Right lobe of liver (tissue), 6 donors: ENCODE data around the gene FAM229A. TPM values are rescaled to one million over a fixed set of nuclear protein-coding genes. Genes with fewer than 3 reads are reported as not detected.

ENCODE experiments used
- ATAC-seq, 4 donors: fragments of 200-7000 bp; cut with Tn5 transposase; one replicate each; pipeline ENCODE4 v1.9.1; 2020; ENCODE audit warnings: mild to moderate bottlenecking in 4 of 4, moderate library complexity in 4 of 4
- DNase-seq, 3 donors: peaks; one replicate each; pipeline ENCODE4 v3.0.0-alpha.2; 2020
- H3K27ac ChIP-seq, 3 donors: fragments of 200-600 bp; one replicate each; pipeline ENCODE4 v1.8.0; 2022
- H3K27me3 ChIP-seq, 2 donors: fragments of 200-600 bp; one replicate each; pipeline ENCODE4 v1.8.0; 2022
- H3K36me3 ChIP-seq, 4 donors: fragments of 200-600 bp; sonication (generic) in 1 of 4; one replicate each; pipeline versions ENCODE4 v1.5.1 to v1.8.0; 2017 to 2022; ENCODE audit warnings: control low read depth in 1 of 4
- H3K4me1 ChIP-seq, 4 donors: fragments of 200-600 bp; sonication (generic) in 1 of 4; one replicate each; pipeline versions ENCODE4 v1.5.1 to v1.8.0; 2017 to 2022; ENCODE audit warnings: control low read depth in 1 of 4
- H3K4me3 ChIP-seq, 3 donors: fragments of 200-600 bp; one replicate each; pipeline ENCODE4 v1.8.0; 2022
- H3K9me3 ChIP-seq, 4 donors: fragments of 200-600 bp; sonication (generic) in 1 of 4; one replicate each; pipeline versions ENCODE4 v1.5.1 to v1.8.0; 2017 to 2022; ENCODE audit warnings: control low read depth in 1 of 4
- POLR2A ChIP-seq: fragments of 450-650 bp; IDR thresholded peaks from one replicate; pipeline ENCODE4 v1.6.1; 2017; ENCODE audit warnings: antibody characterized with exemption, mild to moderate bottlenecking
- WGBS: methylation state at CpG from one replicate; pipeline ENCODE4 v1.1.6; 2018; ENCODE audit warnings: low coverage, low lambda C conversion rate; ENCODE audit not compliant: insufficient coverage; ENCODE audit errors: missing lambda C conversion rate; 5-methylcytosine and 5-hydroxymethylcytosine counted together
- intact Hi-C, 2 donors: fragments of 100-400 bp; cut with DNase I; formaldehyde crosslinking; loops; one replicate each; pipeline versions ENCODE4 v1.11.2 to v1.14.1; 2022
- total RNA-seq, 6 experiments: library from RNA; depleted of rRNA in 2 of 6; stranded (reverse); fragments of >200 nt in 2 of 6; fragmentation: NEBNext Ultra II Directional in 3 of 6; extraction: Animal tissue kit (Norgen Biotek cat#: 25700) in 3 of 6; gene quantifications; one replicate each; pipeline versions ENCODE4 v1.1.0 to v1.2.4, GENCODE V29; 2016 to 2023
- TF ChIP-seq, protein P1 (sequence below), 4 donors: fragments of 200-600 bp in 3 of 4; fragments of 450-650 bp in 1 of 4; IDR thresholded peaks; one replicate each; pipeline versions ENCODE4 v1.5.1 to v1.8.0; 2016 to 2022; ENCODE audit warnings: antibody characterized with exemption in 4 of 4, mild to moderate bottlenecking in 2 of 4
- donor health status: DM: no; HTN: yes; CAD: no.
- donor health status: DM: no; HTN: no; CAD: no.
- donor health status: DM: no; HTN: no; CAD: no.
- donor health status: DM: no; HTN: yes; CAD: no.
- donor health status: DM: no; HTN: yes; CAD: no.

Gene FAM229A
- total RNA-seq, 6 experiments from 2014 or later = 1.3 to 7.8 (median 5.3) TPM

GRCh38 chr1:32327204-32327603, 35.1 kb downstream of the FAM229A start:
- DNase-seq = no peak
- Histone ChIP-seq H3K4me3 (no peak overlapping the region), H3K27me3 (no peaks in the 10 kb centered on the region), H3K4me1 (peaks cover 0 to 8% (median 3%) of the 10 kb centered on the region in 4 donors), H3K27ac (no peak overlapping the region), H3K36me3 (peaks cover 0 to 60% (median 27%) of the 10 kb centered on the region in 4 donors), H3K9me3 (no peaks in the 10 kb centered on the region)
- TF ChIP-seq, protein P1, sequence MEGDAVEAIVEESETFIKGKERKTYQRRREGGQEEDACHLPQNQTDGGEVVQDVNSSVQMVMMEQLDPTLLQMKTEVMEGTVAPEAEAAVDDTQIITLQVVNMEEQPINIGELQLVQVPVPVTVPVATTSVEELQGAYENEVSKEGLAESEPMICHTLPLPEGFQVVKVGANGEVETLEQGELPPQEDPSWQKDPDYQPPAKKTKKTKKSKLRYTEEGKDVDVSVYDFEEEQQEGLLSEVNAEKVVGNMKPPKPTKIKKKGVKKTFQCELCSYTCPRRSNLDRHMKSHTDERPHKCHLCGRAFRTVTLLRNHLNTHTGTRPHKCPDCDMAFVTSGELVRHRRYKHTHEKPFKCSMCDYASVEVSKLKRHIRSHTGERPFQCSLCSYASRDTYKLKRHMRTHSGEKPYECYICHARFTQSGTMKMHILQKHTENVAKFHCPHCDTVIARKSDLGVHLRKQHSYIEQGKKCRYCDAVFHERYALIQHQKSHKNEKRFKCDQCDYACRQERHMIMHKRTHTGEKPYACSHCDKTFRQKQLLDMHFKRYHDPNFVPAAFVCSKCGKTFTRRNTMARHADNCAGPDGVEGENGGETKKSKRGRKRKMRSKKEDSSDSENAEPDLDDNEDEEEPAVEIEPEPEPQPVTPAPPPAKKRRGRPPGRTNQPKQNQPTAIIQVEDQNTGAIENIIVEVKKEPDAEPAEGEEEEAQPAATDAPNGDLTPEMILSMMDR (IDR thresholded peaks at IDR 0.05) = no peak
- TF ChIP-seq POLR2A = no peak
- intact Hi-C loops = no loop called here
- ATAC-seq = no peak
- WGBS = no CpG with 5 or more reads among the region's 11 CpGs

DNA sequence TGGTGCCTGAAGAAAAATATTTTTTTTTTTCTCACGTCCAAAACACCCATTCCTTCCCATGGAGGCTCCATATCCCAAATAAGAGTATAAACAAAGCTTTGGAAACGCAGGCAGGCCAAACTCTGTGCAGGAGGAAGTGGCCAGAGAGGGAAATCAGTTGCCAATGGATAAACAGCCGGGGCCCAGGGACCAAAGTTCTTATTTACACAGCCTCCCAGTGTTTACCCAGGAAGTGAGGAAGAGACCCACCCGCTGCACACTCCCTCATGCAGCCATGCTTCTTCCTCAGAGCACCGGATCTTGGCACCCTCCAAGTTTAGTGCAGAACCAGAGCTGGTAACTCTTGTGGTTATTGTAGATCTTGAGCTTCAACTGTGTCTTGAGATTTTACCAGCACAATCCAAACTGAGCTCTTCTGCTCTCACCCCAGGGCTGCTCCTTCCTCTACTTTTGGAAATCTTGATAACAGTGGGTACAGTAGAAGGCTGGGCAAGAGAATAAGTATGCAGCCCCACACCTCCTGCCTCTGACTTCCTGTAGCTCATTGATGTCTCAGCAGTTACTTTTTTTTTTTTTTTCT, 40.5 kb downstream of the FAM229A start:
- TF ChIP-seq POLR2A = no peak
- TF ChIP-seq, protein P1 (IDR thresholded peaks at IDR 0.05) = no peak
- Histone ChIP-seq H3K36me3 (peaks cover 0 to 34% (median 10%) of the 10 kb centered on the region in 4 donors), H3K27me3 (no peaks in the 10 kb centered on the region), H3K27ac (peak overlapping the region in 2 of 3 donors; percentile 23 to 67), H3K9me3 (no peaks in the 10 kb centered on the region), H3K4me1 (peaks cover 0 to 28% (median 12%) of the 10 kb centered on the region in 4 donors), H3K4me3 (no peak overlapping the region)
- intact Hi-C loops = no loop called here
- ATAC-seq (peak; percentile 97 to 99 (median 98)), DNase-seq (peak in 2 of 3 donors; percentile 63 to 78)
- 16% methylated on average over 5 of the region's 5 CpGs for WGBS

GRCh38 chr1:32318127-32318869, 44.0 kb downstream of the FAM229A start:
- H3K27me3 ChIP-seq = no peaks in the 10 kb centered on the region
- H3K27ac ChIP-seq = no peak overlapping the region
- DNase-seq (no peak), ATAC-seq (no peak)
- no peak for TF ChIP-seq POLR2A
- TF ChIP-seq, protein P1 (IDR thresholded peaks at IDR 0.05) = no peak
- no peaks in the 10 kb centered on the region for H3K9me3 ChIP-seq
- H3K36me3 ChIP-seq = peaks cover 0 to 30% (median 2%) of the 10 kb centered on the region in 4 donors
- no peak overlapping the region for H3K4me3 ChIP-seq
- intact Hi-C loops = no loop called here
- peaks cover 0 to 28% (median 12%) of the 10 kb centered on the region in 4 donors for H3K4me1 ChIP-seq
- WGBS = 89% methylated on average over 8 of the region's 10 CpGs

DNA sequence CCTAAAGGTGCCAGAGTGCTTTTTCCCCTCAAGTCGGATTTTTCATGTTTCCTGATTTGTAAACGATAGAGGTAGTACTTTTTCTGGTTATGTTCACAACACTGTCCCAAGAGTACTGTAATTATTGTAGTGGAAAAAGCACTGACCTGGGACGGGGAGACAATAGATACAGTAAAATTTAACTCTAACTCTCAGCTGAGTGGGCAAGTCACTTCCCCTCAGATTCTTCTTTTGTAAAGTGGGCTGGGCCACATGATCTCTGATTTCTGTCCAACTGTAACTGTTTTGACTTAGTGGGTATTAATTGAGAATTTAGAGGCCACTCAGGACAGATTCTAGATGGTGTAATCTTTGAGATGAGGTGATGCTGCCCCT, 45.4 kb downstream of the FAM229A start:
- TF ChIP-seq POLR2A = no peak
- TF ChIP-seq, protein P1 (IDR thresholded peaks at IDR 0.05) = no peak
- Histone ChIP-seq H3K27ac (no peak overlapping the region), H3K9me3 (no peaks in the 10 kb centered on the region), H3K36me3 (peaks cover 0 to 30% (median 2%) of the 10 kb centered on the region in 4 donors), H3K4me3 (no peak overlapping the region), H3K27me3 (no peaks in the 10 kb centered on the region), H3K4me1 (peaks cover 0 to 18% (median 9%) of the 10 kb centered on the region in 4 donors)
- 57% methylated on average over 3 of the region's 3 CpGs for WGBS
- ATAC-seq = no peak
- intact Hi-C loops = no loop called here
- DNase-seq = no peak
